GM23338 (cell line): Measurements from ENCODE around the gene NPAS2. TPM values are rescaled to one million over a fixed set of nuclear protein-coding genes. Genes with fewer than 3 reads are reported as not detected.

Experiments
- ETS1 ChIP-seq: IDR thresholded peaks from 2 replicates; pipeline ENCODE4 v1.6.1; 2016; ENCODE audit warnings: antibody characterized with exemption
- EZH2 ChIP-seq: fragments of 200-600 bp; sonication (generic); IDR thresholded peaks from one replicate; pipeline ENCODE4 v1.8.0; 2017; ENCODE audit warnings: antibody characterized with exemption, mild to moderate bottlenecking, low read depth; ENCODE audit not compliant: unreplicated experiment
- REST ChIP-seq: IDR thresholded peaks from one replicate; pipeline ENCODE4 v1.6.1; 2018; ENCODE audit warnings: antibody characterized with exemption; ENCODE audit not compliant: unreplicated experiment
- ZNF114 ChIP-seq: fragments of 250-450 bp; sonication (Bioruptor Pico); IDR thresholded peaks from 2 replicates; pipeline ENCODE4 v1.5.0; 2020; ENCODE audit warnings: mild to moderate bottlenecking, moderate library complexity
- ZNF331 ChIP-seq: fragments of 250-450 bp; sonication (Bioruptor Pico); IDR thresholded peaks from 2 replicates; pipeline ENCODE4 v1.5.0; 2020; ENCODE audit warnings: low read depth, mild to moderate bottlenecking, moderate library complexity
- ZNF462 ChIP-seq: fragments of 250-450 bp; sonication (Bioruptor Pico); IDR thresholded peaks from 2 replicates; pipeline ENCODE4 v1.5.0; 2020; ENCODE audit warnings: mild to moderate bottlenecking, moderate library complexity
- polyA plus RNA-seq: library from polyadenylated mRNA; unstranded; fragments of >200 nt; fragmentation: Nextera tagmentation; extraction: Ambion mirVana; gene quantifications from 2 replicates; pipeline ENCODE4 v1.2.1, GENCODE V29; 2016
- total RNA-seq: library from RNA; depleted of rRNA; stranded (reverse); fragments of >200 nt; shearing (Covaris generic); gene quantifications from 2 replicates; pipeline ENCODE4 v1.2.3, GENCODE V29; 2014

The NPAS2 gene
- total and polyA plus RNA-seq, 2 experiments from 2014 or later = 0.56 to 1.1 TPM

- TF ChIP-seq ZNF462 (CRISPR knock-in tag) (no peak), ZNF114 (CRISPR knock-in tag) (no peak), ETS1 (no peak), REST (no peak), ZNF331 (CRISPR knock-in tag) (no peak), EZH2 (no peak)
Measured at GRCh38 chr2:100875516-100876230, 55.7 kb downstream of the NPAS2 start (continued).
